Measurements from ENCODE around the gene FXYD5.

- TF ChIP-seq CTCF (IDR thresholded peaks at IDR 0.05) (no peak), SIN3A (IDR thresholded peaks at IDR 0.05; ENCODE audit: borderline replicate concordance, insufficient read depth, low read depth, low read length) (no peak), REST (IDR thresholded peaks at IDR 0.05; ENCODE audit: insufficient read depth in 1 of 2, low read depth in 2 of 2, low read length in 1 of 2) (no peak), POLR2AphosphoS5 (IDR thresholded peaks at IDR 0.05; ENCODE audit: low read depth, low read length) (no peak)
These were observed 14.9 kb downstream of the FXYD5 start for GRCh38 chr19:35169221-35169995.
